H1 (cell line): ENCODE measurements around the gene PLXNA4. TPM values are rescaled to one million over a fixed set of nuclear protein-coding genes. Genes with fewer than 3 reads are reported as not detected.

Experiments used
- CTCF ChIA-PET: fragments of 300-600 bp; sonication (Branson Sonifier 250); formaldehyde crosslinking; loops from one replicate; lab custom pipeline; 2021; ENCODE audit not compliant: partially characterized antibody; lab: Charles Lee
- POLR2A ChIA-PET: fragments of 300-600 bp; sonication (Branson Sonifier 250); formaldehyde crosslinking; loops from one replicate; lab custom pipeline; 2021; ENCODE audit warnings: inconsistent platforms; ENCODE audit not compliant: partially characterized antibody; lab: Charles Lee
- DNase-seq, 2 experiments: peaks; one replicate each; pipeline versions ENCODE4 v3.0.0 to v3.0.0-alpha.2; 2010 to 2022; ENCODE audit warnings: low spot score in 2 of 2, low read depth in 1 of 2, mixed read lengths in 1 of 2
- FAIRE-seq: peaks from 2 replicates; lab custom pipeline; 2011; peaks lifted over from hg19 to GRCh38; lab: Jason Lieb, UNC
- H2AFZ ChIP-seq: 2 replicates; pipeline ENCODE4 v1.8.1; 2012; ENCODE audit warnings: low read length, inconsistent platforms
- H2AK5ac ChIP-seq: 2 replicates; pipeline ENCODE4 v1.6.1; 2013; ENCODE audit warnings: low read depth, low read length
- H2BK120ac ChIP-seq: replicated peaks from 2 replicates; pipeline ENCODE3; 2013; ENCODE audit warnings: low read depth, low read length, inconsistent platforms
- H2BK12ac ChIP-seq: 2 replicates; pipeline ENCODE4 v1.6.1; 2013; ENCODE audit warnings: low read depth, low read length
- H2BK15ac ChIP-seq: 2 replicates; pipeline ENCODE4 v1.6.1; 2013; ENCODE audit warnings: low read length
- H2BK20ac ChIP-seq: 2 replicates; pipeline ENCODE4 v1.6.1; 2013; ENCODE audit warnings: low read length
- H2BK5ac ChIP-seq: 2 replicates; pipeline ENCODE4 v1.6.1; 2013; ENCODE audit warnings: low read depth, low read length
- H3K14ac ChIP-seq: 2 replicates; pipeline ENCODE4 v1.6.1; 2013; ENCODE audit warnings: inconsistent platforms; ENCODE audit not compliant: insufficient read length
- H3K18ac ChIP-seq: 2 replicates; pipeline ENCODE4 v1.6.1; 2013; ENCODE audit warnings: low read length; ENCODE audit errors: extremely low read depth
- H3K23ac ChIP-seq: 2 replicates; pipeline ENCODE4 v1.6.1; 2013; ENCODE audit warnings: inconsistent platforms; ENCODE audit not compliant: insufficient read length
- H3K23me2 ChIP-seq: 2 replicates; pipeline ENCODE4 v1.6.1; 2013; ENCODE audit warnings: low read depth, low read length
- H3K27ac ChIP-seq: 2 replicates; pipeline ENCODE4 v1.6.1; 2011; ENCODE audit warnings: low read depth, low read length, inconsistent platforms
- H3K27me3 ChIP-seq, 4 experiments: replicated peaks in 1 of 4; 1 replicate in 1 of 4; 2 replicates in 3 of 4; pipeline versions ENCODE4 v1.6.1 to v1.8.1; 2011 to 2013; ENCODE audit warnings: low read length in 3 of 4, mild to moderate bottlenecking in 3 of 4, inconsistent platforms in 2 of 4, mixed read lengths in 2 of 4, moderate library complexity in 1 of 4; ENCODE audit not compliant: control insufficient read depth in 3 of 4, insufficient read depth in 3 of 4; ENCODE audit errors: extremely low read depth in 1 of 4
- H3K36me3 ChIP-seq, 4 experiments: 2 replicates each; pipeline versions ENCODE4 v1.6.1 to v1.8.1; 2011 to 2013; ENCODE audit warnings: mild to moderate bottlenecking in 4 of 4, low read length in 3 of 4, moderate library complexity in 2 of 4, control low read depth in 1 of 4, inconsistent platforms in 1 of 4; ENCODE audit not compliant: insufficient read depth in 4 of 4, control insufficient read depth in 2 of 4
- H3K4ac ChIP-seq: replicated peaks from 2 replicates; pipeline ENCODE3; 2013; ENCODE audit warnings: low read length, low read depth, mixed read lengths, inconsistent platforms; ENCODE audit not compliant: insufficient read length
- H3K4me1 ChIP-seq, 4 experiments: replicated peaks in 1 of 4; 1 replicate in 1 of 4; 2 replicates in 3 of 4; pipeline versions ENCODE4 v1.6.1 to v1.8.1; 2011 to 2013; ENCODE audit warnings: low read length in 3 of 4, inconsistent platforms in 2 of 4, mixed read lengths in 1 of 4; ENCODE audit not compliant: insufficient read depth in 4 of 4, control insufficient read depth in 3 of 4
- H3K4me2 ChIP-seq, 2 experiments: 2 replicates each; pipeline versions ENCODE4 v1.6.1 to v1.8.1; 2011 to 2013; ENCODE audit warnings: low read depth in 2 of 2, low read length in 2 of 2, control low read depth in 1 of 2, inconsistent platforms in 1 of 2, mild to moderate bottlenecking in 1 of 2; ENCODE audit not compliant: insufficient read depth in 1 of 2
- H3K4me3 ChIP-seq, 4 experiments: fragments of 200-600, 300-600 bp in 1 of 4; sonication (generic), shearing (Covaris generic), sonication (Bioruptor Twin) in 1 of 4; 2 replicates each; pipeline versions ENCODE4 v1.5.1 to v1.8.1; 2011 to 2016; ENCODE audit warnings: low read length in 4 of 4, low read depth in 3 of 4, control low read depth in 2 of 4, inconsistent platforms in 2 of 4, mild to moderate bottlenecking in 2 of 4, mixed read lengths in 1 of 4, moderate library complexity in 1 of 4; ENCODE audit not compliant: insufficient read depth in 2 of 4; ENCODE audit errors: extremely low read depth in 1 of 4
- H3K56ac ChIP-seq: replicated peaks from 2 replicates; pipeline ENCODE3; 2013; ENCODE audit warnings: low read depth, mild to moderate bottlenecking, mixed read lengths, low read length, inconsistent platforms; ENCODE audit not compliant: insufficient read length
- H3K79me1 ChIP-seq: 2 replicates; pipeline ENCODE4 v1.6.1; 2013; ENCODE audit warnings: low read depth, low read length, control low read depth
- H3K79me2 ChIP-seq, 2 experiments: 2 replicates each; pipeline versions ENCODE4 v1.6.1 to v1.8.1; 2012 to 2013; ENCODE audit warnings: low read length in 2 of 2, mild to moderate bottlenecking in 2 of 2, inconsistent platforms in 1 of 2; ENCODE audit not compliant: insufficient read depth in 2 of 2, control insufficient read depth in 1 of 2
- H3K9ac ChIP-seq, 4 experiments: replicated peaks in 1 of 4; 1 replicate in 1 of 4; 2 replicates in 3 of 4; pipeline versions ENCODE4 v1.6.1 to v1.8.1; 2011 to 2013; ENCODE audit warnings: low read depth in 3 of 4, low read length in 3 of 4, control low read depth in 2 of 4, mild to moderate bottlenecking in 2 of 4, moderate library complexity in 2 of 4, inconsistent platforms in 1 of 4; ENCODE audit errors: extremely low read depth in 1 of 4
- H3K9me3 ChIP-seq, 2 experiments: 2 replicates each; pipeline versions ENCODE4 v1.6.1 to v1.8.1; 2012 to 2013; ENCODE audit warnings: mild to moderate bottlenecking in 2 of 2, moderate library complexity in 2 of 2, control low read depth in 1 of 2, inconsistent platforms in 1 of 2, low read depth in 1 of 2, low read length in 1 of 2, mixed read lengths in 1 of 2; ENCODE audit not compliant: insufficient read depth in 2 of 2
- H4K20me1 ChIP-seq, 2 experiments: replicated peaks in 1 of 2; 2 replicates each; pipeline versions ENCODE3 to v1.8.1; 2011 to 2013; ENCODE audit warnings: inconsistent platforms in 2 of 2, low read length in 2 of 2, mild to moderate bottlenecking in 1 of 2; ENCODE audit not compliant: insufficient read depth in 2 of 2, control insufficient read depth in 1 of 2
- H4K5ac ChIP-seq: 2 replicates; pipeline ENCODE4 v1.6.1; 2013; ENCODE audit warnings: low read length, low read depth, mixed read lengths, inconsistent platforms; ENCODE audit not compliant: insufficient read length
- H4K8ac ChIP-seq: 2 replicates; pipeline ENCODE4 v1.8.0; 2013; ENCODE audit warnings: mild to moderate bottlenecking, moderate library complexity, low read length, inconsistent platforms; ENCODE audit not compliant: insufficient read depth; ENCODE audit errors: extremely low read depth
- H4K91ac ChIP-seq: replicated peaks from 2 replicates; pipeline ENCODE3; 2013; ENCODE audit warnings: low read length, mixed read lengths, inconsistent platforms; ENCODE audit not compliant: insufficient read length
- FOSL1 ChIP-seq: IDR thresholded peaks from 2 replicates; pipeline ENCODE4 v1.6.1; 2011; ENCODE audit warnings: mild to moderate bottlenecking, low read depth, low read length, moderate library complexity; ENCODE audit not compliant: insufficient read depth
- RAD21 ChIP-seq, 2 experiments: IDR thresholded peaks in 1 of 2; conservative IDR thresholded peaks in 1 of 2; 2 replicates each; pipeline ENCODE4 v1.6.1; 2011; ENCODE audit warnings: low read depth in 2 of 2, low read length in 2 of 2, improper control_type of control experiment in 1 of 2, inconsistent platforms in 1 of 2, mild to moderate bottlenecking in 1 of 2, moderate library complexity in 1 of 2
- WGBS, 2 experiments: shearing (Covaris generic) in 1 of 2; methylation state at CpG; one replicate each; pipeline versions ENCODE4 v1.1.6 to v1.1.7; 2013 to 2015; ENCODE audit warnings: low lambda C conversion rate in 2 of 2, mixed read lengths in 2 of 2, inconsistent platforms in 1 of 2, low coverage in 1 of 2, missing lambda C conversion rate in 1 of 2; ENCODE audit not compliant: insufficient replicate concordance in 2 of 2, insufficient coverage in 1 of 2, insufficient read length in 1 of 2; ENCODE audit errors: extremely low coverage in 1 of 2, missing lambda C conversion rate in 1 of 2; 5-methylcytosine and 5-hydroxymethylcytosine counted together
- polyA plus RNA-seq, 7 experiments: library from polyadenylated mRNA; depleted of rRNA in 3 of 7; stranded (reverse) in 5 of 7; unstranded in 2 of 7; fragments of >200 nt in 5 of 7; fragments of 200-250 nt in 2 of 7; gene quantifications; 1 replicate in 5 of 7; 2 replicates in 1 of 7; 4 replicates in 1 of 7; pipeline versions ENCODE4 v1.2.1 to v1.2.3, GENCODE V29; 2011 to 2013; ENCODE audit warnings: missing spikeins in 2 of 7, mixed read lengths in 2 of 7
- total RNA-seq: library from RNA; stranded (reverse); fragmentation: NEBNext Ultra II Directional; extraction: Animal tissue kit (Norgen Biotek cat#: 25700); gene quantifications from 2 replicates; pipeline ENCODE4 v1.2.1, GENCODE V29; 2021

The PLXNA4 gene
- total and polyA plus RNA-seq, 2 of the 8 experiments (the other 6 are each of a cell fraction or from before 2014, with no cell fraction given), result 0.76 to 0.79 TPM

DNA sequence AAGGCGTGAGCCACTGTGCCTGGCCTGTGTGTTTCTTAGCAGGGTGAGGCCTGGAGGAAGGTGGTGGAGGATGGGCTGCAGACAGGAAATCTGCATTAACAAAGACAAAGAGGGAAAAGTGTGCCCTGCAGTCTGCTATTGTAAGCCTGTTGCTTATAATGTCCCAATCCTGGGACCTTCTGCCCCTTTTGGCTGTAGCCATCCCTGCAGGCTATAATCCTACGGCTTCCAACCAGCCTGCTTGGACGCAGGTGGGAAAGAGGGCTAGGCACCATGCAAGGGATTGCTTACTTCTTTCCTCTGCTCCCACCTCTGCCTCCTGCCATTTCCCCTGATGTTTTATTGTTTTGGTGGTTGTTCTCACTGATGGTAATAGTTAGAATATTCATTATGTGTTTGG, 434.3 kb downstream of the PLXNA4 start:
- ChIA-PET POLR2A (no interaction called here), CTCF (interaction anchor here (0.7 to 2.4 kb wide), 4 partner anchors 12 to 110 kb away, joined by 3 to 6 read pairs (median 4); no protein-coding TSS in a partner anchor)
- H2BK20ac ChIP-seq, result no peak overlapping the region
- H3K4me3 ChIP-seq, result no peak overlapping the region
- H3K9me3 ChIP-seq, result no peaks in the 10 kb centered on the region
- no peak overlapping the region for H3K9ac ChIP-seq
- no peak overlapping the region for H3K56ac ChIP-seq
- FAIRE-seq (peak; percentile 48), DNase-seq (no peak)
- H2BK15ac ChIP-seq, result no peak overlapping the region
- no peak overlapping the region for H2AFZ ChIP-seq
- no peak overlapping the region for H2BK120ac ChIP-seq
- H4K5ac ChIP-seq, result no peak overlapping the region
- no peak overlapping the region for H3K4me2 ChIP-seq
- H3K27me3 ChIP-seq, result no peaks in the 10 kb centered on the region
- H2AK5ac ChIP-seq, result no peak overlapping the region
- peaks cover 1 to 11% (median 6%) of the 10 kb centered on the region in 4 experiments; a peak in 5 of 7 replicates for H3K4me1 ChIP-seq
- H2BK5ac ChIP-seq, result no peak overlapping the region
- no peak overlapping the region for H3K18ac ChIP-seq
- TF ChIP-seq RAD21 (IDR thresholded peaks at IDR 0.05 in 1 of 2, conservative IDR thresholded peaks at IDR 0.05 in 1 of 2; ENCODE audit: low read depth in 2 of 2, low read length in 2 of 2) (peak in 1 of 2 experiments; percentile 3; a peak in 1 of 4 replicates), FOSL1 (no peak)
- H3K79me2 ChIP-seq, result no peaks in the 10 kb centered on the region
- H2BK12ac ChIP-seq, result no peak overlapping the region
- no peak overlapping the region for H3K23ac ChIP-seq
- H3K14ac ChIP-seq, result no peak overlapping the region
- no peak overlapping the region for H3K4ac ChIP-seq
- H3K27ac ChIP-seq, result no peak overlapping the region
- WGBS, 2 experiments, result 84% methylated on average over 3 of the region's 3 CpGs; no CpG with 5 or more reads in 1 of the 2 experiments
- H3K79me1 ChIP-seq, result no peaks in the 10 kb centered on the region
- no peaks in the 10 kb centered on the region for H4K20me1 ChIP-seq
- H3K36me3 ChIP-seq, result no peaks in the 10 kb centered on the region
- peak overlapping the region; percentile 5 for H4K91ac ChIP-seq
- H3K23me2 ChIP-seq, result no peaks in the 10 kb centered on the region
- no peak overlapping the region for H4K8ac ChIP-seq
